Upper lobe of left lung (tissue), 6 donors: ENCODE measurements around the gene LASP1. TPM values are rescaled to one million over a fixed set of nuclear protein-coding genes. Genes with fewer than 3 reads are reported as not detected.

ENCODE experiments used
- ATAC-seq, 2 donors: fragments of 200-7000 bp; cut with Tn5 transposase; one replicate each; pipeline ENCODE4 v1.9.1; 2022; ENCODE audit warnings: mild to moderate bottlenecking in 2 of 2, moderate library complexity in 2 of 2; ENCODE audit not compliant: low FRiP score in 2 of 2
- DNase-seq, 2 donors: peaks; one replicate each; pipeline ENCODE4 v3.0.0-alpha.2; 2019 to 2020
- H3K27ac ChIP-seq, 4 donors: fragments of 200-600 bp; sonication (generic); one replicate each; pipeline ENCODE4 v1.5.1; 2016 to 2019
- H3K27me3 ChIP-seq, 4 donors: fragments of 200-600 bp; sonication (generic); one replicate each; pipeline ENCODE4 v1.5.1; 2017 to 2019
- H3K36me3 ChIP-seq, 4 donors: fragments of 200-600 bp; sonication (generic); one replicate each; pipeline ENCODE4 v1.5.1; 2016 to 2019
- H3K4me1 ChIP-seq, 4 donors: fragments of 200-600 bp; sonication (generic); one replicate each; pipeline ENCODE4 v1.5.1; 2018 to 2019
- H3K4me3 ChIP-seq, 4 donors: fragments of 200-600 bp; sonication (generic); one replicate each; pipeline ENCODE4 v1.5.1; 2017 to 2019; ENCODE audit warnings: mild to moderate bottlenecking in 2 of 4, moderate library complexity in 1 of 4
- H3K9me3 ChIP-seq, 4 donors: fragments of 200-600 bp; sonication (generic); one replicate each; pipeline ENCODE4 v1.5.1; 2018 to 2019
- CTCF ChIP-seq, 6 experiments: fragments of 450-650 bp in 4 of 6; fragments of 200-600 bp in 2 of 6; sonication (generic) in 2 of 6; IDR thresholded peaks; one replicate each; pipeline ENCODE4 v1.5.1; 2016 to 2019; ENCODE audit warnings: antibody characterized with exemption in 6 of 6
- EP300 ChIP-seq, 4 donors: sonication (generic); formaldehyde crosslinking; IDR thresholded peaks; one replicate each; pipeline ENCODE4 v1.5.1; 2017; ENCODE audit warnings: antibody characterized with exemption in 4 of 4, control low read depth in 2 of 4
- POLR2A ChIP-seq, 4 donors: fragments of 450-650 bp; IDR thresholded peaks; one replicate each; pipeline ENCODE4 v1.5.1; 2016 to 2017; ENCODE audit warnings: antibody characterized with exemption in 4 of 4, mild to moderate bottlenecking in 2 of 4
- POLR2AphosphoS5 ChIP-seq, 2 donors: sonication (generic); formaldehyde crosslinking; IDR thresholded peaks; one replicate each; pipeline ENCODE4 v1.5.1; 2017; ENCODE audit warnings: antibody characterized with exemption in 2 of 2
- WGBS, 2 donors: methylation state at CpG; one replicate each; pipeline ENCODE4 v1.1.5; 2017 to 2018; 5-methylcytosine and 5-hydroxymethylcytosine counted together
- total RNA-seq, 6 donors: library from RNA; depleted of rRNA in 4 of 6; stranded (reverse); fragments of >200 nt in 4 of 6; gene quantifications; one replicate each; pipeline versions ENCODE4 v1.1.0 to v1.2.1, GENCODE V29; 2016 to 2021
- donor health status: DM: no; HTN: no; CAD: no; lungs with moderate emphysema.
- donor health status: DM: no; HTN: yes; CAD: no; lungs with severe emphysema.

Gene LASP1
- total RNA-seq, 6 donors from 2014 or later = 97.9 to 168 (median 149) TPM

DNA sequence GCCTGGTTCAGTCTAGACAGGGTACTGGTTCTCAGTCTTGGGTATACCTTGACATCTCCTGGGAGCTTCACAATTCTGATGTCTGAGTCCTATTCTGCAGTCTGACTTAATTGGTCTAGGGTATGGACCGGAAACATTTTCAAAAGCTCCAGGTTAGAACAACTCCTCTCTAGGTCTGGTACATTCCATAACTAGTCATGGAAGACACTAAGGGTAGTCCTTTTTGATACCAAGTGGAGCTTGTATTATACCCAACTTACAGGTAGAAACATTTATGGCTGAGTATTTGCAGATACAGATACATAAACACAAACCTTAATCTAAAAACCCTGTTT lies 21.3 kb upstream of the LASP1 start:
- H3K27ac ChIP-seq = no peak overlapping the region
- H3K9me3 ChIP-seq = no peaks in the 10 kb centered on the region
- 100% methylated on average over 1 of the region's 1 CpG for WGBS, 2 donors
- no peak overlapping the region for H3K4me3 ChIP-seq
- no peaks in the 10 kb centered on the region for H3K27me3 ChIP-seq
- ATAC-seq (no peak), DNase-seq (no peak)
- peaks cover 23 to 67% (median 55%) of the 10 kb centered on the region in 4 donors for H3K36me3 ChIP-seq
- peaks cover 23 to 27% (median 25%) of the 10 kb centered on the region in 4 donors for H3K4me1 ChIP-seq
- TF ChIP-seq POLR2A (IDR thresholded peaks at IDR 0.05) (no peak), POLR2AphosphoS5 (IDR thresholded peaks at IDR 0.05) (no peak), CTCF (IDR thresholded peaks at IDR 0.05) (no peak), EP300 (IDR thresholded peaks at IDR 0.05) (no peak)

DNA sequence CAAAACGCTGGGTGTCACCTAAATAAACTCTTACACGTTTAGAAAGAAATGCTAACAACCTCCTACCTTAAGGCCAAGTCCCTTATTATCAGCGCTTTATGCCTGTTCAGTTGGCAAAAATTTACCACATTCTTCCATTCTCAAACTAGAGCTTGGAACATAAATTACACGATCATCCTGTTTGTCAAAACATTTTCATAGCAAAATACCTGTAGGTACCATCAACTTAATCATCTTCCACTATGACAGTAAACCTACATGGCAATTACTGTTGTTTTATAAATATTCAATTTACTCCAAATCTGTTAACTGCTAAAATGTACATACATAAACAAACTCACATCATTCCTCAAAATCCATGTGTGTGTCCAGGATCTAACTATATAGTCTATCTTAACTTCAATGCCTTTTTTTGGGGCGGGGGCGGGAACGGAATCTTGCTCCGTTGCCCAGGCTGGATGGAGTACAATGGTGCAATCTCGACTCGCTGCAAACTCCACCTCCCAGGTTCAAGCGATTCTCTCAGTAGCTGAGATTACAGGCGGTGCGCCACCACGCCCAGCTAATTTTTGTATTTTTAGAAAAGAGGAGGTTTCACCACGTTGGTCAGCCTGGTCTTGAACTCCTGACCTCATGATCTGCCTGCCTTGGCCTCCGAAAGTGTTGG lies 20.8 kb upstream of the LASP1 start:
- no peak overlapping the region for H3K27ac ChIP-seq
- ATAC-seq (no peak), DNase-seq (no peak)
- H3K36me3 ChIP-seq = peaks cover 23 to 67% (median 55%) of the 10 kb centered on the region in 4 donors
- H3K9me3 ChIP-seq = no peaks in the 10 kb centered on the region
- H3K27me3 ChIP-seq = no peaks in the 10 kb centered on the region
- 83 to 87% methylated on average over 16 of the region's 16 CpGs for WGBS, 2 donors
- TF ChIP-seq POLR2AphosphoS5 (IDR thresholded peaks at IDR 0.05) (no peak), POLR2A (IDR thresholded peaks at IDR 0.05) (no peak), EP300 (IDR thresholded peaks at IDR 0.05) (no peak), CTCF (IDR thresholded peaks at IDR 0.05) (no peak)
- no peak overlapping the region for H3K4me3 ChIP-seq
- peaks cover 23 to 28% (median 26%) of the 10 kb centered on the region in 4 donors for H3K4me1 ChIP-seq

DNA sequence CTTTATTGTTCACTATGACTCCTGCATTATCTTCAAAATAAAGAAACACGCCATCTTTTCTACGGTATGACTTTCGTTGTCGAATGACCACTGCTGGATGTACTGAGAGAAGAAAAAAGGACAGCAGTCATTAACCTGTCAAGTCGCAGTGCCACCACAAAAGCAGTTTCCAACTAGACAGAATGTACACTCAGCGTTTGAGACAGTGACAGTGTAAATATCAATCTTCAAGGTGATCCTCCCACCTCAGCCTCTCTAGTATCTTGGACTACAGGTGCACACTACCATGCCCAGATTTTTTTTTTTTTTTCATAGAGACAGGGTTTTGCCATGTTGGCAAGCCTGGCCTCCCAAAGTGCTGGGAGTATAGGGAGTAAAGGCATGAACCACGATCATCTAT lies 19.5 kb upstream of the LASP1 start:
- no peak for TF ChIP-seq EP300 (IDR thresholded peaks at IDR 0.05)
- no peak for TF ChIP-seq CTCF (IDR thresholded peaks at IDR 0.05)
- TF ChIP-seq POLR2A (IDR thresholded peaks at IDR 0.05) = no peak
- TF ChIP-seq POLR2AphosphoS5 (IDR thresholded peaks at IDR 0.05) = no peak
- WGBS, 2 donors = 68 to 81% methylated on average over 7 of the region's 7 CpGs
- Histone ChIP-seq H3K4me1 (peaks cover 23 to 31% (median 29%) of the 10 kb centered on the region in 4 donors), H3K36me3 (peaks cover 23 to 67% (median 55%) of the 10 kb centered on the region in 4 donors), H3K27me3 (no peaks in the 10 kb centered on the region), H3K27ac (no peak overlapping the region), H3K9me3 (no peaks in the 10 kb centered on the region), H3K4me3 (peak overlapping the region in 1 of 4 donors; percentile 69)
- DNase-seq (no peak), ATAC-seq (no peak)

DNA sequence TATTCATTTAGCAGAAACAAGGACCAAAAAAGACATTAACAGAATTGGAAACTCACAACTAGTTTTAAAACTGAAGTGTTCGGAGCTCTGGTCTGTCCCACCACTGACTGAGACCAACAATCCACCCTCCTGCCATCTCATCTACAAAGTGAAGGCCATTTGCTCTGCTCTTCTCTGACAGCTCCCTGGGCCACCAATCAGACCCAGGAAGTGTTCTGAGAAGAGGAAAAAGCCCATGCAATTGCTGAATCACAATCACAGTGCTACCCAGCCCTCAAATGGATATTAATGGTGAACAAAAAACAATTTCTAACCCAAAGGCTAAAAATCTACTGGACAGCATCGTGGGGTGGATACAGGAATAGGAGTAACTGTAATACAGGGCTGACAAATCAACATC lies 18.4 kb upstream of the LASP1 start:
- WGBS, 2 donors = 44 to 46% methylated on average over 2 of the region's 2 CpGs
- no peaks in the 10 kb centered on the region for H3K27me3 ChIP-seq
- peaks cover 23 to 65% (median 55%) of the 10 kb centered on the region in 4 donors for H3K36me3 ChIP-seq
- ATAC-seq (no peak), DNase-seq (no peak)
- peak overlapping the region; percentile 5 to 72 (median 67) for H3K4me3 ChIP-seq
- peaks cover 23 to 31% (median 29%) of the 10 kb centered on the region in 4 donors for H3K4me1 ChIP-seq
- TF ChIP-seq EP300 (IDR thresholded peaks at IDR 0.05) (no peak), CTCF (IDR thresholded peaks at IDR 0.05) (no peak), POLR2A (IDR thresholded peaks at IDR 0.05) (no peak), POLR2AphosphoS5 (IDR thresholded peaks at IDR 0.05) (no peak)
- H3K27ac ChIP-seq = peak overlapping the region in 1 of 4 donors; percentile 92
- no peaks in the 10 kb centered on the region for H3K9me3 ChIP-seq
